ENCODE results near the gene INPP4A.

DNA sequence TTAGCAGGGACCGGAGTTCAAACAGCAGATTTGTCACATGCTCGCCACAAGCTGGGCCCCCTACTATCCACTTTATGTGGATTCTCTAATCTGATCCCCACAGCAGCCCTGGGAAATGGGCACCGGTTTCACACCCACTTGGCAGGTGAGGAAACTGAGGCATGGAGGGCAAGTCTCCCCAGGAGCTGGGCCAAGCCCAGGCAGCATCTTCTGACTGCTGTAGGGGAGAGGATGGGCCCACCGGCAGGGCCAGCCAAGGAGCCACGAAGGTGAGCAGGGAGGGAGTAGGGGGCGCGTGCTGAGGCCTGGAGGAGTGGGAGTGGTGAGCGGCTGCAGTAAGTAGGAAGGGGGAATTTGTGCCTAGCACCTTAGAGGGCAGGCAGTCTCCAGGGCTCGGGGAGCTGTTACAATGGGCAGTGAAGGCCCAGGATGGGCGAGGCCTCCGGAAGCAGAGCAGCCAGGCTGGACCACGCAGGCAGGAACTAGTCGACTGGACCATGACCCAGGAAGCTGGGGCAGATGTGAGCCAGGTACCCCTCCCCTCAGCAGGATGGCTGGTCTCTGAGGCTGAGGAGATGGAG is 126.6 kb downstream of the INPP4A start:
- no peak for TF ChIP-seq POLR2AphosphoS5 (IDR thresholded peaks at IDR 0.05)
- TF ChIP-seq, protein P1, sequence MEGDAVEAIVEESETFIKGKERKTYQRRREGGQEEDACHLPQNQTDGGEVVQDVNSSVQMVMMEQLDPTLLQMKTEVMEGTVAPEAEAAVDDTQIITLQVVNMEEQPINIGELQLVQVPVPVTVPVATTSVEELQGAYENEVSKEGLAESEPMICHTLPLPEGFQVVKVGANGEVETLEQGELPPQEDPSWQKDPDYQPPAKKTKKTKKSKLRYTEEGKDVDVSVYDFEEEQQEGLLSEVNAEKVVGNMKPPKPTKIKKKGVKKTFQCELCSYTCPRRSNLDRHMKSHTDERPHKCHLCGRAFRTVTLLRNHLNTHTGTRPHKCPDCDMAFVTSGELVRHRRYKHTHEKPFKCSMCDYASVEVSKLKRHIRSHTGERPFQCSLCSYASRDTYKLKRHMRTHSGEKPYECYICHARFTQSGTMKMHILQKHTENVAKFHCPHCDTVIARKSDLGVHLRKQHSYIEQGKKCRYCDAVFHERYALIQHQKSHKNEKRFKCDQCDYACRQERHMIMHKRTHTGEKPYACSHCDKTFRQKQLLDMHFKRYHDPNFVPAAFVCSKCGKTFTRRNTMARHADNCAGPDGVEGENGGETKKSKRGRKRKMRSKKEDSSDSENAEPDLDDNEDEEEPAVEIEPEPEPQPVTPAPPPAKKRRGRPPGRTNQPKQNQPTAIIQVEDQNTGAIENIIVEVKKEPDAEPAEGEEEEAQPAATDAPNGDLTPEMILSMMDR (IDR thresholded peaks at IDR 0.05): no peak
- TF ChIP-seq POLR2A (IDR thresholded peaks at IDR 0.05): no peak
- no peak for TF ChIP-seq EP300 (IDR thresholded peaks at IDR 0.05)

All from upper lobe of left lung (tissue), 4 donors.